HCT116 (cell line): Measurements from ENCODE around the gene RAB8B. TPM values are rescaled to one million over a fixed set of nuclear protein-coding genes. Genes with fewer than 3 reads are reported as not detected.

Source experiments
- ATAC-seq: fragments of 200-7000 bp; cut with Tn5 transposase; 2 replicates; pipeline ENCODE4 v1.9.1; 2020; ENCODE audit warnings: mild to moderate bottlenecking, moderate library complexity
- BruUV-seq: library from RNA; stranded (reverse); fragments of 400-500 nt; replicated peaks from 2 replicates; lab custom pipeline; 2021; lab: Mats Ljungman, UMichigan
- CTCF ChIA-PET: fragments of 300-600 bp; sonication (Branson Sonifier 250); formaldehyde crosslinking; loops from one replicate; lab custom pipeline; 2021; ENCODE audit warnings: antibody characterized with exemption; lab: Charles Lee
- POLR2A ChIA-PET: fragments of 300-600, 350-600 bp; sonication (Branson Sonifier 250); formaldehyde crosslinking; loops from one replicate; lab custom pipeline; 2021; ENCODE audit warnings: antibody characterized with exemption; lab: Charles Lee
- RAD21 ChIA-PET, 2 experiments: fragments of 300-600 bp; sonication (Branson Sonifier 250); formaldehyde crosslinking; loops; one replicate each; lab custom pipeline; 2023; ENCODE audit warnings: low total read pairs in 2 of 2; ENCODE audit not compliant: uncharacterized antibody in 2 of 2, unreplicated experiment in 2 of 2, low non-redundant PET in 1 of 2; lab: Charles Lee
- DNase-seq: peaks from one replicate; pipeline ENCODE4 v3.0.0-alpha.2; 2010; ENCODE audit warnings: low read depth, low spot score
- H2AFZ ChIP-seq: fragments of 200-600 bp; shearing (Covaris generic), sonication (generic); 2 replicates; pipeline ENCODE4 v1.6.1; 2017; ENCODE audit warnings: low read depth, mixed run types, mixed read lengths, antibody characterized with exemption, low read length; ENCODE audit not compliant: poor library complexity, severe bottlenecking
- H3K27ac ChIP-seq: 2 replicates; pipeline ENCODE4 v1.5.1; 2012; ENCODE audit warnings: low read depth, low read length
- H3K27me3 ChIP-seq: fragments of 200-600 bp; sonication (generic); 2 replicates; pipeline ENCODE4 v1.6.1; 2016; ENCODE audit warnings: mixed run types, low read length, mixed read lengths; ENCODE audit not compliant: insufficient read depth
- H3K36me3 ChIP-seq, 2 experiments: fragments of 200-500 bp in 1 of 2; fragments of 200-600 bp in 1 of 2; sonication (Bioruptor generic) in 1 of 2; sonication (generic) in 1 of 2; 2 replicates each; pipeline versions ENCODE4 v1.5.1 to v1.6.1; 2014 to 2016; ENCODE audit warnings: low read length in 2 of 2, inconsistent platforms in 1 of 2, mixed read lengths in 1 of 2, mixed run types in 1 of 2; ENCODE audit not compliant: insufficient read depth in 2 of 2, control insufficient read depth in 1 of 2
- H3K4me1 ChIP-seq, 2 experiments: fragments of 200-600 bp in 1 of 2; sonication (generic) in 1 of 2; 2 replicates each; pipeline versions ENCODE4 v1.5.1 to v1.6.1; 2012 to 2017; ENCODE audit warnings: low read length in 2 of 2, inconsistent platforms in 1 of 2, mild to moderate bottlenecking in 1 of 2, mixed read lengths in 1 of 2, mixed run types in 1 of 2, moderate library complexity in 1 of 2; ENCODE audit not compliant: insufficient read depth in 2 of 2, control insufficient read depth in 1 of 2
- H3K4me2 ChIP-seq: fragments of 200-600 bp; sonication (generic); 2 replicates; pipeline ENCODE4 v1.6.1; 2017; ENCODE audit warnings: mixed run types, low read length, mixed read lengths
- H3K4me3 ChIP-seq, 2 experiments: fragments of 200-600 bp in 1 of 2; sonication (generic) in 1 of 2; replicated peaks in 1 of 2; 2 replicates each; pipeline ENCODE4 v1.5.1; 2011 to 2016; ENCODE audit warnings: low read length in 2 of 2, control low read depth in 1 of 2, low read depth in 1 of 2, mild to moderate bottlenecking in 1 of 2, mixed read lengths in 1 of 2, mixed run types in 1 of 2
- H3K79me2 ChIP-seq: fragments of 200-600 bp; sonication (generic); 2 replicates; pipeline ENCODE4 v1.6.1; 2017; ENCODE audit warnings: mild to moderate bottlenecking, mixed run types, low read length, moderate library complexity, mixed read lengths; ENCODE audit not compliant: insufficient read depth
- H3K9ac ChIP-seq: fragments of 200-600 bp; sonication (generic); 2 replicates; pipeline ENCODE4 v1.6.1; 2016; ENCODE audit warnings: low read length, mixed read lengths
- H3K9me2 ChIP-seq: fragments of 200-600 bp; sonication (generic), shearing (Covaris generic); 2 replicates; pipeline ENCODE4 v1.6.1; 2017; ENCODE audit warnings: mixed run types, mild to moderate bottlenecking, moderate library complexity; ENCODE audit not compliant: insufficient read depth
- H3K9me3 ChIP-seq, 2 experiments: fragments of 200-500 bp in 1 of 2; fragments of 200-600 bp in 1 of 2; sonication (Bioruptor generic) in 1 of 2; sonication (generic) in 1 of 2; 2 replicates each; pipeline ENCODE4 v1.6.1; 2014 to 2017; ENCODE audit warnings: low read length in 2 of 2, mixed read lengths in 2 of 2, inconsistent platforms in 1 of 2, low read depth in 1 of 2, mild to moderate bottlenecking in 1 of 2, mixed run types in 1 of 2, moderate library complexity in 1 of 2; ENCODE audit not compliant: control insufficient read depth in 1 of 2, insufficient read depth in 1 of 2
- H4K20me1 ChIP-seq: fragments of 200-600 bp; sonication (generic), shearing (Covaris generic); 2 replicates; pipeline ENCODE4 v1.6.1; 2017; ENCODE audit warnings: mixed run types, mild to moderate bottlenecking, moderate library complexity; ENCODE audit not compliant: insufficient read depth
- CBX3 ChIP-seq: IDR thresholded peaks from 2 replicates; pipeline ENCODE4 v1.6.1; 2012; ENCODE audit warnings: low read depth
- CEBPB ChIP-seq: IDR thresholded peaks from 2 replicates; pipeline ENCODE4 v1.6.1; 2012; ENCODE audit warnings: low read depth
- EGR1 ChIP-seq: IDR thresholded peaks from 2 replicates; pipeline ENCODE4 v1.6.1; 2012; ENCODE audit warnings: low read depth
- ELF1 ChIP-seq: IDR thresholded peaks from 2 replicates; pipeline ENCODE4 v1.6.1; 2012; ENCODE audit warnings: low read depth, borderline replicate concordance
- JUND ChIP-seq: IDR thresholded peaks from 2 replicates; pipeline ENCODE4 v1.6.1; 2012
- POLR2A ChIP-seq: IDR thresholded peaks from 2 replicates; pipeline ENCODE4 v1.7.0; 2011; ENCODE audit warnings: borderline replicate concordance; ENCODE audit not compliant: insufficient read depth, insufficient read length; ENCODE audit errors: extremely low read depth
- POLR2AphosphoS5 ChIP-seq: IDR thresholded peaks from 2 replicates; pipeline ENCODE4 v1.6.1; 2011; ENCODE audit warnings: mild to moderate bottlenecking, low read depth, low read length, moderate library complexity
- SP1 ChIP-seq: IDR thresholded peaks from 2 replicates; pipeline ENCODE4 v1.6.1; 2012; ENCODE audit warnings: low read depth
- TCF7L2 ChIP-seq: IDR thresholded peaks from 2 replicates; pipeline ENCODE4 v1.7.0; 2011; ENCODE audit warnings: borderline replicate concordance, inconsistent platforms; ENCODE audit not compliant: insufficient read depth, insufficient read length; ENCODE audit errors: extremely low read depth
- ZFX ChIP-seq: fragments of 450-650 bp; IDR thresholded peaks from 2 replicates; pipeline ENCODE4 v1.6.1; 2017
- intact Hi-C: fragments of 100-400 bp; cut with micrococcal nuclease; formaldehyde crosslinking; loops from 2 replicates; pipeline ENCODE4 v1.10.0; 2022
- total RNA-seq: library from RNA; stranded (reverse); gene quantifications from one replicate; pipeline ENCODE4 v1.2.1, GENCODE V29; 2021; ENCODE audit not compliant: unreplicated experiment
- TF ChIP-seq, protein P1 (sequence below): IDR thresholded peaks from 2 replicates; pipeline ENCODE4 v1.6.1; 2012
- TF ChIP-seq, protein P2 (sequence below): IDR thresholded peaks from 2 replicates; pipeline ENCODE4 v1.6.1; 2012
- TF ChIP-seq, protein P3 (sequence below): IDR thresholded peaks from 2 replicates; pipeline ENCODE4 v1.6.1; 2012; ENCODE audit warnings: low read depth

RAB8B gene
- total RNA-seq, 1 experiment from 2014 or later = 19.4 TPM

DNA sequence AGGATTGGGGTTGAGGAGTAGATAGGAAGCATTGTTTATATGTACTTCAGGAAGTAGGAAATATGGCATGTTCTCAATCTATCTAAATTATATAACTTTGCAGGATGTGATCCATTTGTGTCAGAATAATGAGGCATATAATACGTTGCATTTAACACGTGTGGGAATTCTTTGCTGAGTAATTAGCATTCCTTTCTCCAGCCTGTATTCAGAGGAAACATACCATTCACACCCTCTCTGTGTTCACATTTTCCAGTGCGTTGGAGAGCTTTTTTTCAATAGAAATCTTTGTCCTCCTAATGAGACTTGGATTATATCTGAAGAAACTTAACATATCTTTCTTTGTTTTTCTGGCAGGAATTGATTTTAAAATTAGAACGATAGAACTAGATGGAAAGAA is 55.0 kb downstream of the RAB8B start:
- intact Hi-C loops = no loop called here
- Histone ChIP-seq H3K27ac (no peak overlapping the region), H3K4me3 (no peak overlapping the region), H3K27me3 (no peaks in the 10 kb centered on the region), H3K4me2 (no peak overlapping the region), H3K79me2 (no peaks in the 10 kb centered on the region), H2AFZ (no peak overlapping the region), H3K9me2 (no peaks in the 10 kb centered on the region), H3K36me3 (no peaks in the 10 kb centered on the region), H3K4me1 (no peaks in the 10 kb centered on the region), H3K9ac (no peak overlapping the region), H3K9me3 (no peaks in the 10 kb centered on the region; a peak in 1 of 4 replicates), H4K20me1 (no peaks in the 10 kb centered on the region)
- RAD21 ChIA-PET = no interaction called here
- TF ChIP-seq EGR1 (no peak), JUND (no peak), POLR2AphosphoS5 (no peak), ELF1 (no peak)
- TF ChIP-seq, protein P1, sequence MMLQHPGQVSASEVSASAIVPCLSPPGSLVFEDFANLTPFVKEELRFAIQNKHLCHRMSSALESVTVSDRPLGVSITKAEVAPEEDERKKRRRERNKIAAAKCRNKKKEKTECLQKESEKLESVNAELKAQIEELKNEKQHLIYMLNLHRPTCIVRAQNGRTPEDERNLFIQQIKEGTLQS = no peak
- TF ChIP-seq, protein P2, sequence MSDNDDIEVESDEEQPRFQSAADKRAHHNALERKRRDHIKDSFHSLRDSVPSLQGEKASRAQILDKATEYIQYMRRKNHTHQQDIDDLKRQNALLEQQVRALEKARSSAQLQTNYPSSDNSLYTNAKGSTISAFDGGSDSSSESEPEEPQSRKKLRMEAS = no peak
- no TSS peak for BruUV-seq
- POLR2A ChIA-PET = no interaction called here
- CTCF ChIA-PET = no interaction called here
- DNase-seq (no peak), ATAC-seq (no peak)

DNA sequence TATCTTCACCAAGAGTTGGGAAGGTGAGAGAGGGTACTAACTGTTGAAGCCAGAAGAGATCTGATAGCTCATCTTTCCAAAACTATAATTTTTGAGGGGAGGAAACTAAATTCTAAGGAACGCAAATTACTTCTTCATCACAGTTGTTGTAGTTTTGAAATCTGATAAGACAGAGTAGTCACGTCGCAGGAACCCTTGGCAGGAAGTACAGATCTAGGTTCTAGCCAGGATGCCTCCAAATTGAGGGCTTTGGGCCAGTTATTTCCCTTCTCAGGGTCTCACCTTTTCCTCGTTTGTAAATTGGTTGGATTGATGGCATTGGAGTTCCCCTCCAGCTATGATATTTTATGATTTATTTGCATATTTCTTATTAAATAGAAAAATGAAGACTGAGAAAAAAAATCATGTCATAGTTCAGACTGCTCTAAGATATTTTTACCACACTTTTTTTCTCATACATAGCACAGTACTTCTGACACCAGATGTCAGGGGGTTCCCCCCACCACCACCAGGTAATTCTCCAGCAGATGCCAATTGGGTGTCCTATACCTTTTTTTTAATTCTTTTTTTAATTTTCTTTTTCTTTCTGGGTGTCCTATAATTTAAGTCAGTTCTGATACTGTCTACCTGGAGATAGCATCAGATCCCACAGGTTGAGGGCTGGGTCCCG is 55.7 kb downstream of the RAB8B start:
- no TSS peak for BruUV-seq
- Histone ChIP-seq H3K9me2 (no peaks in the 10 kb centered on the region), H2AFZ (no peak overlapping the region), H3K9me3 (no peaks in the 10 kb centered on the region; a peak in 1 of 4 replicates), H3K36me3 (no peaks in the 10 kb centered on the region), H3K4me1 (no peaks in the 10 kb centered on the region), H3K4me3 (no peak overlapping the region), H3K27me3 (no peaks in the 10 kb centered on the region), H3K4me2 (no peak overlapping the region), H3K79me2 (no peaks in the 10 kb centered on the region), H3K9ac (no peak overlapping the region), H3K27ac (no peak overlapping the region), H4K20me1 (no peaks in the 10 kb centered on the region)
- ATAC-seq (no peak), DNase-seq (no peak)
- intact Hi-C loops = no loop called here
- ChIA-PET CTCF (no interaction called here), RAD21 (no interaction called here), POLR2A (no interaction called here)
- TF ChIP-seq SP1 (no peak), CBX3 (no peak), EGR1 (no peak), POLR2A (no peak), ZFX (no peak), TCF7L2 (no peak), CEBPB (no peak)
- TF ChIP-seq, protein P3, sequence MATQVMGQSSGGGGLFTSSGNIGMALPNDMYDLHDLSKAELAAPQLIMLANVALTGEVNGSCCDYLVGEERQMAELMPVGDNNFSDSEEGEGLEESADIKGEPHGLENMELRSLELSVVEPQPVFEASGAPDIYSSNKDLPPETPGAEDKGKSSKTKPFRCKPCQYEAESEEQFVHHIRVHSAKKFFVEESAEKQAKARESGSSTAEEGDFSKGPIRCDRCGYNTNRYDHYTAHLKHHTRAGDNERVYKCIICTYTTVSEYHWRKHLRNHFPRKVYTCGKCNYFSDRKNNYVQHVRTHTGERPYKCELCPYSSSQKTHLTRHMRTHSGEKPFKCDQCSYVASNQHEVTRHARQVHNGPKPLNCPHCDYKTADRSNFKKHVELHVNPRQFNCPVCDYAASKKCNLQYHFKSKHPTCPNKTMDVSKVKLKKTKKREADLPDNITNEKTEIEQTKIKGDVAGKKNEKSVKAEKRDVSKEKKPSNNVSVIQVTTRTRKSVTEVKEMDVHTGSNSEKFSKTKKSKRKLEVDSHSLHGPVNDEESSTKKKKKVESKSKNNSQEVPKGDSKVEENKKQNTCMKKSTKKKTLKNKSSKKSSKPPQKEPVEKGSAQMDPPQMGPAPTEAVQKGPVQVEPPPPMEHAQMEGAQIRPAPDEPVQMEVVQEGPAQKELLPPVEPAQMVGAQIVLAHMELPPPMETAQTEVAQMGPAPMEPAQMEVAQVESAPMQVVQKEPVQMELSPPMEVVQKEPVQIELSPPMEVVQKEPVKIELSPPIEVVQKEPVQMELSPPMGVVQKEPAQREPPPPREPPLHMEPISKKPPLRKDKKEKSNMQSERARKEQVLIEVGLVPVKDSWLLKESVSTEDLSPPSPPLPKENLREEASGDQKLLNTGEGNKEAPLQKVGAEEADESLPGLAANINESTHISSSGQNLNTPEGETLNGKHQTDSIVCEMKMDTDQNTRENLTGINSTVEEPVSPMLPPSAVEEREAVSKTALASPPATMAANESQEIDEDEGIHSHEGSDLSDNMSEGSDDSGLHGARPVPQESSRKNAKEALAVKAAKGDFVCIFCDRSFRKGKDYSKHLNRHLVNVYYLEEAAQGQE = no peak
